H1 (cell line): ENCODE results near the gene MEIOB. TPM values are rescaled to one million over a fixed set of nuclear protein-coding genes. Genes with fewer than 3 reads are reported as not detected.

Source experiments
- CTCF ChIA-PET: fragments of 300-600 bp; sonication (Branson Sonifier 250); formaldehyde crosslinking; loops from one replicate; lab custom pipeline; 2021; ENCODE audit not compliant: partially characterized antibody; lab: Charles Lee
- POLR2A ChIA-PET: fragments of 300-600 bp; sonication (Branson Sonifier 250); formaldehyde crosslinking; loops from one replicate; lab custom pipeline; 2021; ENCODE audit warnings: inconsistent platforms; ENCODE audit not compliant: partially characterized antibody; lab: Charles Lee
- DNase-seq, 2 experiments: peaks; one replicate each; pipeline versions ENCODE4 v3.0.0 to v3.0.0-alpha.2; 2010 to 2022; ENCODE audit warnings: low spot score in 2 of 2, low read depth in 1 of 2, mixed read lengths in 1 of 2
- FAIRE-seq: peaks from 2 replicates; lab custom pipeline; 2011; peaks lifted over from hg19 to GRCh38; lab: Jason Lieb, UNC
- H2AFZ ChIP-seq: 2 replicates; pipeline ENCODE4 v1.8.1; 2012; ENCODE audit warnings: low read length, inconsistent platforms
- H2AK5ac ChIP-seq: 2 replicates; pipeline ENCODE4 v1.6.1; 2013; ENCODE audit warnings: low read depth, low read length
- H2BK120ac ChIP-seq: replicated peaks from 2 replicates; pipeline ENCODE3; 2013; ENCODE audit warnings: low read depth, low read length, inconsistent platforms
- H2BK12ac ChIP-seq: 2 replicates; pipeline ENCODE4 v1.6.1; 2013; ENCODE audit warnings: low read depth, low read length
- H2BK15ac ChIP-seq: 2 replicates; pipeline ENCODE4 v1.6.1; 2013; ENCODE audit warnings: low read length
- H2BK20ac ChIP-seq: 2 replicates; pipeline ENCODE4 v1.6.1; 2013; ENCODE audit warnings: low read length
- H2BK5ac ChIP-seq: 2 replicates; pipeline ENCODE4 v1.6.1; 2013; ENCODE audit warnings: low read depth, low read length
- H3K14ac ChIP-seq: 2 replicates; pipeline ENCODE4 v1.6.1; 2013; ENCODE audit warnings: inconsistent platforms; ENCODE audit not compliant: insufficient read length
- H3K18ac ChIP-seq: 2 replicates; pipeline ENCODE4 v1.6.1; 2013; ENCODE audit warnings: low read length; ENCODE audit errors: extremely low read depth
- H3K23ac ChIP-seq: 2 replicates; pipeline ENCODE4 v1.6.1; 2013; ENCODE audit warnings: inconsistent platforms; ENCODE audit not compliant: insufficient read length
- H3K23me2 ChIP-seq: 2 replicates; pipeline ENCODE4 v1.6.1; 2013; ENCODE audit warnings: low read depth, low read length
- H3K27ac ChIP-seq: 2 replicates; pipeline ENCODE4 v1.6.1; 2011; ENCODE audit warnings: low read depth, low read length, inconsistent platforms
- H3K27me3 ChIP-seq, 4 experiments: replicated peaks in 1 of 4; 1 replicate in 1 of 4; 2 replicates in 3 of 4; pipeline versions ENCODE4 v1.6.1 to v1.8.1; 2011 to 2013; ENCODE audit warnings: low read length in 3 of 4, mild to moderate bottlenecking in 3 of 4, inconsistent platforms in 2 of 4, mixed read lengths in 2 of 4, moderate library complexity in 1 of 4; ENCODE audit not compliant: control insufficient read depth in 3 of 4, insufficient read depth in 3 of 4; ENCODE audit errors: extremely low read depth in 1 of 4
- H3K36me3 ChIP-seq, 4 experiments: 2 replicates each; pipeline versions ENCODE4 v1.6.1 to v1.8.1; 2011 to 2013; ENCODE audit warnings: mild to moderate bottlenecking in 4 of 4, low read length in 3 of 4, moderate library complexity in 2 of 4, control low read depth in 1 of 4, inconsistent platforms in 1 of 4; ENCODE audit not compliant: insufficient read depth in 4 of 4, control insufficient read depth in 2 of 4
- H3K4ac ChIP-seq: replicated peaks from 2 replicates; pipeline ENCODE3; 2013; ENCODE audit warnings: low read length, low read depth, mixed read lengths, inconsistent platforms; ENCODE audit not compliant: insufficient read length
- H3K4me1 ChIP-seq, 4 experiments: replicated peaks in 1 of 4; 1 replicate in 1 of 4; 2 replicates in 3 of 4; pipeline versions ENCODE4 v1.6.1 to v1.8.1; 2011 to 2013; ENCODE audit warnings: low read length in 3 of 4, inconsistent platforms in 2 of 4, mixed read lengths in 1 of 4; ENCODE audit not compliant: insufficient read depth in 4 of 4, control insufficient read depth in 3 of 4
- H3K4me2 ChIP-seq, 2 experiments: 2 replicates each; pipeline versions ENCODE4 v1.6.1 to v1.8.1; 2011 to 2013; ENCODE audit warnings: low read depth in 2 of 2, low read length in 2 of 2, control low read depth in 1 of 2, inconsistent platforms in 1 of 2, mild to moderate bottlenecking in 1 of 2; ENCODE audit not compliant: insufficient read depth in 1 of 2
- H3K4me3 ChIP-seq, 4 experiments: fragments of 200-600, 300-600 bp in 1 of 4; sonication (generic), shearing (Covaris generic), sonication (Bioruptor Twin) in 1 of 4; 2 replicates each; pipeline versions ENCODE4 v1.5.1 to v1.8.1; 2011 to 2016; ENCODE audit warnings: low read length in 4 of 4, low read depth in 3 of 4, control low read depth in 2 of 4, inconsistent platforms in 2 of 4, mild to moderate bottlenecking in 2 of 4, mixed read lengths in 1 of 4, moderate library complexity in 1 of 4; ENCODE audit not compliant: insufficient read depth in 2 of 4; ENCODE audit errors: extremely low read depth in 1 of 4
- H3K56ac ChIP-seq: replicated peaks from 2 replicates; pipeline ENCODE3; 2013; ENCODE audit warnings: low read depth, mild to moderate bottlenecking, mixed read lengths, low read length, inconsistent platforms; ENCODE audit not compliant: insufficient read length
- H3K79me1 ChIP-seq: 2 replicates; pipeline ENCODE4 v1.6.1; 2013; ENCODE audit warnings: low read depth, low read length, control low read depth
- H3K79me2 ChIP-seq, 2 experiments: 2 replicates each; pipeline versions ENCODE4 v1.6.1 to v1.8.1; 2012 to 2013; ENCODE audit warnings: low read length in 2 of 2, mild to moderate bottlenecking in 2 of 2, inconsistent platforms in 1 of 2; ENCODE audit not compliant: insufficient read depth in 2 of 2, control insufficient read depth in 1 of 2
- H3K9ac ChIP-seq, 4 experiments: replicated peaks in 1 of 4; 1 replicate in 1 of 4; 2 replicates in 3 of 4; pipeline versions ENCODE4 v1.6.1 to v1.8.1; 2011 to 2013; ENCODE audit warnings: low read depth in 3 of 4, low read length in 3 of 4, control low read depth in 2 of 4, mild to moderate bottlenecking in 2 of 4, moderate library complexity in 2 of 4, inconsistent platforms in 1 of 4; ENCODE audit errors: extremely low read depth in 1 of 4
- H3K9me3 ChIP-seq, 2 experiments: 2 replicates each; pipeline versions ENCODE4 v1.6.1 to v1.8.1; 2012 to 2013; ENCODE audit warnings: mild to moderate bottlenecking in 2 of 2, moderate library complexity in 2 of 2, control low read depth in 1 of 2, inconsistent platforms in 1 of 2, low read depth in 1 of 2, low read length in 1 of 2, mixed read lengths in 1 of 2; ENCODE audit not compliant: insufficient read depth in 2 of 2
- H4K20me1 ChIP-seq, 2 experiments: replicated peaks in 1 of 2; 2 replicates each; pipeline versions ENCODE3 to v1.8.1; 2011 to 2013; ENCODE audit warnings: inconsistent platforms in 2 of 2, low read length in 2 of 2, mild to moderate bottlenecking in 1 of 2; ENCODE audit not compliant: insufficient read depth in 2 of 2, control insufficient read depth in 1 of 2
- H4K5ac ChIP-seq: 2 replicates; pipeline ENCODE4 v1.6.1; 2013; ENCODE audit warnings: low read length, low read depth, mixed read lengths, inconsistent platforms; ENCODE audit not compliant: insufficient read length
- H4K8ac ChIP-seq: 2 replicates; pipeline ENCODE4 v1.8.0; 2013; ENCODE audit warnings: mild to moderate bottlenecking, moderate library complexity, low read length, inconsistent platforms; ENCODE audit not compliant: insufficient read depth; ENCODE audit errors: extremely low read depth
- H4K91ac ChIP-seq: replicated peaks from 2 replicates; pipeline ENCODE3; 2013; ENCODE audit warnings: low read length, mixed read lengths, inconsistent platforms; ENCODE audit not compliant: insufficient read length
- EP300 ChIP-seq, 2 experiments: IDR thresholded peaks; 1 replicate in 1 of 2; 2 replicates in 1 of 2; pipeline ENCODE4 v1.6.1; 2011 to 2012; ENCODE audit warnings: low read depth in 2 of 2, low read length in 2 of 2, mild to moderate bottlenecking in 2 of 2, borderline replicate concordance in 1 of 2, inconsistent platforms in 1 of 2, moderate library complexity in 1 of 2
- EZH2 ChIP-seq: fragments of 200-600 bp; sonication (generic); IDR thresholded peaks from 2 replicates; pipeline ENCODE4 v1.7.1; 2012; ENCODE audit warnings: low read depth, mild to moderate bottlenecking, moderate library complexity, low read length, inconsistent platforms; ENCODE audit not compliant: severe bottlenecking
- JUN ChIP-seq: IDR thresholded peaks from 2 replicates; pipeline ENCODE4 v1.6.1; 2011; ENCODE audit warnings: low read depth, mild to moderate bottlenecking, improper control_type of control experiment, low read length
- KDM5A ChIP-seq: fragments of 200-600 bp; IDR thresholded peaks from 2 replicates; pipeline ENCODE4 v1.7.1; 2012; ENCODE audit warnings: mild to moderate bottlenecking, low read length, inconsistent platforms, mixed read lengths
- NRF1 ChIP-seq: IDR thresholded peaks from 2 replicates; pipeline ENCODE4 v1.6.1; 2011; ENCODE audit warnings: mild to moderate bottlenecking, low read depth, low read length, improper control_type of control experiment
- POU5F1 ChIP-seq: IDR thresholded peaks from 2 replicates; pipeline ENCODE4 v1.6.1; 2011; ENCODE audit warnings: low read depth, mild to moderate bottlenecking, low read length, moderate library complexity
- RAD21 ChIP-seq, 2 experiments: IDR thresholded peaks in 1 of 2; conservative IDR thresholded peaks in 1 of 2; 2 replicates each; pipeline ENCODE4 v1.6.1; 2011; ENCODE audit warnings: low read depth in 2 of 2, low read length in 2 of 2, improper control_type of control experiment in 1 of 2, inconsistent platforms in 1 of 2, mild to moderate bottlenecking in 1 of 2, moderate library complexity in 1 of 2
- RNF2 ChIP-seq: fragments of 200-900, 300-1000 bp; sonication (generic); IDR thresholded peaks from 2 replicates; pipeline ENCODE4 v1.7.1; 2016; ENCODE audit warnings: borderline replicate concordance, low read depth, mild to moderate bottlenecking, antibody characterized with exemption, low read length; ENCODE audit not compliant: poor library complexity, severe bottlenecking; ENCODE audit errors: missing control alignments
- SAP30 ChIP-seq: fragments of 300-600 bp; sonication (generic); IDR thresholded peaks from 2 replicates; pipeline ENCODE4 v1.7.1; 2012; ENCODE audit warnings: low read length, moderate library complexity, mild to moderate bottlenecking, inconsistent platforms; ENCODE audit not compliant: insufficient read depth, insufficient replicate concordance
- TBP ChIP-seq: IDR thresholded peaks from 2 replicates; pipeline ENCODE4 v1.6.1; 2011; ENCODE audit warnings: low read depth, low read length, improper control_type of control experiment
- WGBS, 2 experiments: shearing (Covaris generic) in 1 of 2; methylation state at CpG; one replicate each; pipeline versions ENCODE4 v1.1.6 to v1.1.7; 2013 to 2015; ENCODE audit warnings: low lambda C conversion rate in 2 of 2, mixed read lengths in 2 of 2, inconsistent platforms in 1 of 2, low coverage in 1 of 2, missing lambda C conversion rate in 1 of 2; ENCODE audit not compliant: insufficient replicate concordance in 2 of 2, insufficient coverage in 1 of 2, insufficient read length in 1 of 2; ENCODE audit errors: extremely low coverage in 1 of 2, missing lambda C conversion rate in 1 of 2; 5-methylcytosine and 5-hydroxymethylcytosine counted together
- polyA plus RNA-seq, 7 experiments: library from polyadenylated mRNA; depleted of rRNA in 3 of 7; stranded (reverse) in 5 of 7; unstranded in 2 of 7; fragments of >200 nt in 5 of 7; fragments of 200-250 nt in 2 of 7; gene quantifications; 1 replicate in 5 of 7; 2 replicates in 1 of 7; 4 replicates in 1 of 7; pipeline versions ENCODE4 v1.2.1 to v1.2.3, GENCODE V29; 2011 to 2013; ENCODE audit warnings: missing spikeins in 2 of 7, mixed read lengths in 2 of 7
- total RNA-seq: library from RNA; stranded (reverse); fragmentation: NEBNext Ultra II Directional; extraction: Animal tissue kit (Norgen Biotek cat#: 25700); gene quantifications from 2 replicates; pipeline ENCODE4 v1.2.1, GENCODE V29; 2021

Gene MEIOB
- total and polyA plus RNA-seq, 2 of the 8 experiments (the other 6 are each of a cell fraction or from before 2014, with no cell fraction given), result 0.63 to 1.1 TPM

GRCh38 chr16:1810536-1810935 is 61.4 kb downstream of the MEIOB start:
- no peak for FAIRE-seq
- no peaks in the 10 kb centered on the region for H3K27me3 ChIP-seq
- TF ChIP-seq RNF2 (no peak), POU5F1 (no peak), KDM5A (no peak), EZH2 (no peak), EP300 (IDR thresholded peaks at IDR 0.05; ENCODE audit: borderline replicate concordance in 1 of 2, low read depth in 2 of 2, low read length in 2 of 2) (no peak), TBP (no peak), NRF1 (no peak), JUN (no peak), RAD21 (IDR thresholded peaks at IDR 0.05 in 1 of 2, conservative IDR thresholded peaks at IDR 0.05 in 1 of 2; ENCODE audit: low read depth in 2 of 2, low read length in 2 of 2) (no peak), SAP30 (no peak)
- TF ChIP-seq, all 59 proteins: peak for 0
- no peak overlapping the region for H3K4me3 ChIP-seq
- 93% methylated on average over 12 of the region's 16 CpGs; no CpG with 5 or more reads in 1 of the 2 experiments for WGBS, 2 experiments
- H3K9me3 ChIP-seq, result peaks cover 1 to 3% of the 10 kb centered on the region in 2 experiments; a peak in 1 of 4 replicates
- no peak overlapping the region for H3K56ac ChIP-seq
- H3K79me1 ChIP-seq, result no peaks in the 10 kb centered on the region
- no peak overlapping the region for H2BK20ac ChIP-seq
- H2AK5ac ChIP-seq, result no peak overlapping the region
- no peak overlapping the region for H3K14ac ChIP-seq
- no peak overlapping the region for H2AFZ ChIP-seq
- DNase-seq, result no peak
- H2BK12ac ChIP-seq, result no peak overlapping the region
- peak overlapping the region; percentile 9; the same call in 1 of the 2 replicates for H4K8ac ChIP-seq
- no peaks in the 10 kb centered on the region; a peak in 2 of 7 replicates for H3K4me1 ChIP-seq
- H2BK5ac ChIP-seq, result no peak overlapping the region
- H3K9ac ChIP-seq, result no peak overlapping the region
- no peak overlapping the region for H3K27ac ChIP-seq
- H3K4ac ChIP-seq, result no peak overlapping the region
- no peak overlapping the region for H3K4me2 ChIP-seq
- H4K5ac ChIP-seq, result no peak overlapping the region
- H3K23me2 ChIP-seq, result no peaks in the 10 kb centered on the region
- ChIA-PET POLR2A (interaction anchor here (1.4 kb wide), 1 partner anchor 150 kb away, joined by 4 read pairs; no protein-coding TSS in a partner anchor), CTCF (interaction anchor here (1.0 to 2.0 kb wide), 7 partner anchors 9 to 77 kb away, joined by 3 to 7 read pairs (median 5); partner anchors contain the start of genes IGFALS, NUBP2 and SPSB3)
- no peak overlapping the region for H4K91ac ChIP-seq
- H3K36me3 ChIP-seq, result peaks cover 0 to 2% (median 0%) of the 10 kb centered on the region in 4 experiments; a peak in 1 of 8 replicates
- H2BK120ac ChIP-seq, result no peak overlapping the region
- H3K23ac ChIP-seq, result no peak overlapping the region
- H3K18ac ChIP-seq, result no peak overlapping the region
- no peaks in the 10 kb centered on the region for H3K79me2 ChIP-seq
- H4K20me1 ChIP-seq, result peaks cover 0 to 2% of the 10 kb centered on the region in 2 experiments
- no peak overlapping the region for H2BK15ac ChIP-seq
